C4-2B (cell line): ENCODE measurements around the gene PGRMC2.

Experiments
- CTCF ChIP-seq: fragments of 450-650 bp; conservative IDR thresholded peaks from 2 replicates; pipeline ENCODE4 v1.5.1; 2017; ENCODE audit warnings: mild to moderate bottlenecking
- ZFX ChIP-seq: fragments of 450-650 bp; IDR thresholded peaks from 2 replicates; pipeline ENCODE4 v1.6.1; 2017

GRCh38 chr4:128328106-128328505 is 40.5 kb upstream of the PGRMC2 start:
- TF ChIP-seq CTCF, result no peak
- TF ChIP-seq ZFX, result no peak
